ENCODE results near the gene GPR162.
"Not testable (repeated sequence)": the region's sequence is repeated elsewhere in the genome, so short reads cannot be mapped to it uniquely, and the experiment has no call there.

GPR162 gene

DNA sequence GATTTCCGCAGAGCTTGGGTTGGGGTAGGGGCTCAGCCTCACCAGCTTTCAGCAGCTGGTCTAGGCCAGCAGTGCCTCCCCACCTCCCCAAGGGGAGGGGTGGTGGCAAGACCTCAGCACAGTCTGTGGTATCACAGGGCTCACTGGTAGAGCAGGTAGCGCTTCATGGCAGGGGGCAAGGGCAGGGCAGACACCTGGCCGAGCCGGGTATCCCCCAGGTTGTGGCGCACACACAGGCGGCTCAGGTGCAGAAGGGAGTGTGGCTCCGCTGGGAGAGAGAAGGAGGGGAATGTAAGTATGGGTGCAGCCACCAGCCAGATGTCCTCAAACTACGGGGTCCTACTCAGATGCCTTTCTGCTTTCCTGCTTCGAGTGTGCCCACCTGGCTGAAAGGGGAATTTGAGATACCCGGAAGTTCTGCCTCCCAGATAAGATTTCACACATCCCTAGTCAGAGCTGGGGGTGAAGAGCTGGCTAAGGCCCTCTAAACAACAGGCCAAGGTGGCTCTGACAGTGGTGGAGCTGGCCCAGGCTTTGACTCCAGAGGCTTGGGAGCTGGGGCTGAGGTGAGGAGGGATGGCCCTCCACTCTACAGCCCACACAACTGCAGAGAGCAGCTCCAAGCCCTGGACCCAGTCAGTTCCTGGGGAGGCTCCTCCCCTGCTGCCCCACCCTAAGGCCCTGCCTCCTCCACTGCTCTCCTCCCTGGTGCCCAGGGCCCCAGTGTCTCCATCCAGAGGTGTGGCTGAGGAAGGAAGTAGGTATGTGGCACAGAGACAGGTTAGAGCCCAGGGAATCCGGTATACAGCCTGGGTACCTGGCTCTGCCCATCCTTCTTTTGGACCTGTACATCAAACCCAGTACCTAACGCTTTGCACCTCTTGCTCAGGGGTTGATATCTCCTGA is 49.7 kb downstream of the GPR162 start:
- in situ Hi-C loops (cut with MboI; ENCODE audit: low sequenced_read_pairs), result no loop called here

DNA sequence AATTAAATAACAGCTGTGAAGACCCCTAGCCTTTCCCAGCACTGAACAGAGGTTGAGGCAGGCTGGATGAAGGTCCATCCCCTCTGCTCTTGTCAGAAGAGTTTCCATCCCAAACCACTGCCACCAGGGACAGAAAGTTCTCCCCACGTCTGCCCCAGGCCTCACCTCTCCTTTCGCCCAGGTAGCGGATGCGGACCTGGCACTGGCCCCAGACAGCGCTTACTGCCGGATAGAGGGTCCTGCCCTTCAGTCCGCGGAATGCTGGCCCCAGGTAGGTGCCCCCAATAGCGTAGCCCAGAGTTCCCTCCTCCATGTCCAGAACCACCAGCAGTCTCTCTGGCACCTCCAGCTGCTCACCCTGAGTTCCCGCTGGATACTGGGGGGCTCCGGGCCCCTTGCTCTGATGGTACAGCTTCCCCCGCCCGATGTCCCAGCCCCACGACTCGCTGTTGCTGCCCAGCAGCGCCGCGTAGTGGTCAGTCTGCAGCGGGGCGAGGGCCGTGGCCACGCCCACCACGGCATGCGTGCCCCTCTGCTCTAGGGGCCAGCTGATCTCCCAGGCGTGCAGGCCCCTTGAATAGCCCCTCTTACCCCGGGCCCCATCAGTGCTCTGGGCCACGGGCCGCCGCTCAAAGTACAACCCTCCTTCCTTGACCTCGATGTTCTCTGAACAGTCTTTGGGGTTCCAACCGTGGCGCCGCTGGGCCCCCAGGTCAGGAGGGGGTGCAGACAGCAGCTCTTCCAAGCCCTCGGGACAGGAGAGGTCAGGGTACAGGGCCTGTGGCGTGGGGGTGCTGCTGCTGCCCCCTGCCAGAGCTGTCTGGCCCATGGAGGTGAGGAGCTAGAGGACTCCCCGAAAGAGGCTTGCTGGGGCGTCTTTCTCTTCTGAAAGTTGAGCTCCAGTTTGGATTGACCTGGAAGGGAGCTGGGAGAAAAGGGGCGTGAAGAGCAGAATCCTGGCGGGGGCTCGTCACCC is 50.7 kb downstream of the GPR162 start:
- in situ Hi-C loops (cut with MboI; ENCODE audit: low sequenced_read_pairs), result no loop called here

DNA sequence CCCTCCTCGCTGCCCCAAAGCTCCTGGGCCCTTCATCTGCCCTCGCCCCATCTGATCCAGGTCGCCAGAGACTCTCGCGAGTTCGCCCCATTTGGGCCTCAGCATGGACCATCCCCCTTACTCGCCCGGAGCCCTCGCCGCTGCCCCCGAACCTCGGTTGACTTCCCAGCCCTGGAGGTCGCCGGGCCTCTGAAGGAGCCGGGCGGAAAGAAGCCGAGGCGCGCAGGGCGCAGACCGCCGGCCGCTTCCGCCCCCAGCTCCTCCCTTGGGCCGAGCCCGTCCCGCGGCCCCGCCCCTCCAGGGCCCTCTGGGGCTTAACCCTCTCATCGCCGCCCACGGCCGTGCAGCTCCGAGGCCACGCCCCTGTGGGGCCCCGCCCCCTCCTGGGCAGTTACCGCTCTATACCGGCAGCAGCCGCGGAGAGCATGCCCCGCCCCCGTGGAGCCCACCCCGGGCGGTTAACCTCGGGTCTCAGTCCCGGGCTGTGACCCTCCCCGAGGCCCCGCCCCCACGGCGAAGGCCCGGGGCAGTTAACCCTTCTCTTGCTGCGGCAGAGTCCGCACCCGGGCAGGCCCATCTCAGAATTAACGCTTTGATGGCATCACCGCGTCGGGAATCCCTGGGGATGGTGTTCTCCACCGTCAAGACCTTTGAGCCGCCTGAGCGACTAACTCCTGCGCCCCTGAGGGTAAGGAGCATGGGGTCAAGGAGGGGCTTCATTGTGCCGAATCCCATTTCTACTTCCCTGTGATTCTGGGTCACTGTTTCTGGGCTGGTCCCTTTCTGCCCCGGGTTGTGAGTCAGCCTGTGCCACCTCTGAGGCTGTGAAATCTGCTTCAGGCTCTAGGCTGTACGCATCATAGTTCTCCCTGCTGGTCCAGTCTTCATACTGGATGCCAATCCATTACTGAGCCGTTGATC is 51.7 kb downstream of the GPR162 start, which contains the start of gene SPSB2:
Gene SPSB2, minus strand, starts transcription at position 210 of the 921 bp plus-strand sequence. CDS start 402 bp downstream, outside the sequence.
- in situ Hi-C loops (cut with MboI; ENCODE audit: low sequenced_read_pairs), result no loop called here

DNA sequence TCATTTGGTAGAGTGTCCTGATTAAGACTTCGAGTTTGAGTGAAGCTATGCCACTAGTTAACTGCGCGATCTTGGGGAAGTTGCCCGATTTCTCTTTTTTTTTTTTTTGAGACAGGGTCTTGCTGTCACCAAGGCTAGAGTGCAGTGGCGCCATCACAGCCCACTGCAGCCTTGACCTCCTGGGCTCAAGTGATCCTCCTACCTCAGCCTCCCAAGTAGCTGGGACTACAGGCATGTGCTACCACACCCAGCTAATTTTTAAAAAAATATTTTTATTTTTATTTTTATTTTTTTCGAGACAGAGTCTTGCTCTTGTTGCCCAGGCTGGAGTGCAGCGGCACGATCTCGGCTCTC is 52.4 kb downstream of the GPR162 start:
- in situ Hi-C loops (cut with MboI; ENCODE audit: low sequenced_read_pairs), result not testable (repeated sequence)
